ENCODE data around the gene KCNG2. TPM values are rescaled to one million over a fixed set of nuclear protein-coding genes. Genes with fewer than 3 reads are reported as not detected.

The KCNG2 gene
- total RNA-seq, 1 experiment from 2014 or later: not detected

DNA sequence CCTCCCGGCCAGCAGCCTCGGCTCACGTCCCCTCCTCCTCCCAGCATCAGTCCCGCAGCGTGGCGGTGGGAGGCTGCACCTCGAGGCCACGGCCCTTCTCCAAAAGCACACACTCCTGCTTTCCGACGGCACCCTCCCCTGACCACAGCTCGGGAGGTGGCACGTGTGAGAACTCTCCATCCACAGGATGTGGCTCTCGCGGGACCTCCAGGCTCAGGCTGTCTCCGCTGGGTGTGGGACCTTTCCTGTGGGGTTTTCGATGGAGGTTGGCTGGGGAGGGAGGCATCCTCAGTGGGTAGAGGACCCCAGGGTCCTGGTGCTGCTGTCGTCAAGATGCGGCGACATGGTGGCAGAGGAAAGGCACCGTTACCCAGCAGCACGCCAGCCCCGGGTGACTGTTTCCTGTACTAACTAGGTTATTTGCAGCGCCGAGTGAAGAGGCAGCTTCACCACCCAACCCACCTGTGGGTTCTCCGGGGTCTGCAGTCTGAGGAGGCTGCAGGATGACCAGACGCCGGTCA is 42.8 kb upstream of the KCNG2 start:
- intact Hi-C loops (cut with micrococcal nuclease): no loop called here
- no peak for ATAC-seq

GRCh38 chr18:79755496-79756142 is 42.1 kb upstream of the KCNG2 start:
- no TSS peak for BruUV-seq (replicated peaks)
- ChIA-PET POLR2A (no interaction called here), CTCF (no interaction called here), RAD21 (ENCODE audit: low non-redundant PET in 1 of 2, low total read pairs in 2 of 2, uncharacterized antibody in 2 of 2, unreplicated experiment in 2 of 2) (no interaction called here)
- H3K4me1 ChIP-seq (ENCODE audit: control insufficient read depth in 1 of 2, insufficient read depth in 2 of 2, low read length in 2 of 2): no peaks in the 10 kb centered on the region
- no peak overlapping the region for H3K4me2 ChIP-seq (ENCODE audit: low read length)
- no peak overlapping the region for H3K4me3 ChIP-seq (replicated peaks in 1 of 2; ENCODE audit: low read depth in 1 of 2, low read length in 2 of 2)
- H3K27me3 ChIP-seq (ENCODE audit: insufficient read depth, low read length): no peaks in the 10 kb centered on the region
- DNase-seq (ENCODE audit: low read depth, low spot score) (no peak), ATAC-seq (no peak; the same call in 1 of the 2 replicates)
- H3K36me3 ChIP-seq (ENCODE audit: control insufficient read depth in 1 of 2, insufficient read depth in 2 of 2, low read length in 2 of 2): peaks cover 6 to 14% of the 10 kb centered on the region in 2 experiments; a peak in 2 of 4 replicates
- H3K9ac ChIP-seq (ENCODE audit: low read length): no peak overlapping the region
- no peaks in the 10 kb centered on the region for H3K9me3 ChIP-seq (ENCODE audit: control insufficient read depth in 1 of 2, insufficient read depth in 1 of 2, low read depth in 1 of 2, low read length in 2 of 2)
- no peaks in the 10 kb centered on the region for H3K79me2 ChIP-seq (ENCODE audit: insufficient read depth, low read length)
- intact Hi-C loops (cut with micrococcal nuclease): no loop called here
- H2AFZ ChIP-seq (ENCODE audit: low read depth, low read length, poor library complexity, severe bottlenecking): no peak overlapping the region
- H3K27ac ChIP-seq (ENCODE audit: low read depth, low read length): no peak overlapping the region
- H4K20me1 ChIP-seq (ENCODE audit: insufficient read depth): no peaks in the 10 kb centered on the region
- H3K9me2 ChIP-seq (ENCODE audit: insufficient read depth): no peaks in the 10 kb centered on the region
- TF ChIP-seq JUND (IDR thresholded peaks at IDR 0.05): no peak
- no peak for TF ChIP-seq TCF7L2 (IDR thresholded peaks at IDR 0.05; ENCODE audit: borderline replicate concordance, extremely low read depth, insufficient read depth, insufficient read length)
- TF ChIP-seq FOSL1 (IDR thresholded peaks at IDR 0.05; ENCODE audit: low read depth): no peak
- TF ChIP-seq ZNF274 (IDR thresholded peaks at IDR 0.05; ENCODE audit: low read depth, low read length): no peak
- TF ChIP-seq ELF1 (IDR thresholded peaks at IDR 0.05; ENCODE audit: borderline replicate concordance, low read depth): no peak
- no peak for TF ChIP-seq CTCF (IDR thresholded peaks at IDR 0.05 in 2 of 3, conservative IDR thresholded peaks at IDR 0.05 in 1 of 3; ENCODE audit: borderline replicate concordance in 1 of 3, insufficient read depth in 1 of 3, low read depth in 2 of 3, low read length in 2 of 3)
- TF ChIP-seq RAD21 (IDR thresholded peaks at IDR 0.05; ENCODE audit: low read depth): no peak
- no peak for TF ChIP-seq MAX (IDR thresholded peaks at IDR 0.05)
- TF ChIP-seq CEBPB (IDR thresholded peaks at IDR 0.05; ENCODE audit: low read depth): no peak
- TF ChIP-seq, protein P1, sequence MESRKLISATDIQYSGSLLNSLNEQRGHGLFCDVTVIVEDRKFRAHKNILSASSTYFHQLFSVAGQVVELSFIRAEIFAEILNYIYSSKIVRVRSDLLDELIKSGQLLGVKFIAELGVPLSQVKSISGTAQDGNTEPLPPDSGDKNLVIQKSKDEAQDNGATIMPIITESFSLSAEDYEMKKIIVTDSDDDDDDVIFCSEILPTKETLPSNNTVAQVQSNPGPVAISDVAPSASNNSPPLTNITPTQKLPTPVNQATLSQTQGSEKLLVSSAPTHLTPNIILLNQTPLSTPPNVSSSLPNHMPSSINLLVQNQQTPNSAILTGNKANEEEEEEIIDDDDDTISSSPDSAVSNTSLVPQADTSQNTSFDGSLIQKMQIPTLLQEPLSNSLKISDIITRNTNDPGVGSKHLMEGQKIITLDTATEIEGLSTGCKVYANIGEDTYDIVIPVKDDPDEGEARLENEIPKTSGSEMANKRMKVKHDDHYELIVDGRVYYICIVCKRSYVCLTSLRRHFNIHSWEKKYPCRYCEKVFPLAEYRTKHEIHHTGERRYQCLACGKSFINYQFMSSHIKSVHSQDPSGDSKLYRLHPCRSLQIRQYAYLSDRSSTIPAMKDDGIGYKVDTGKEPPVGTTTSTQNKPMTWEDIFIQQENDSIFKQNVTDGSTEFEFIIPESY (IDR thresholded peaks at IDR 0.05; ENCODE audit: extremely low read depth, insufficient replicate concordance, low read length): no peak
- TF ChIP-seq YY1 (IDR thresholded peaks at IDR 0.05; ENCODE audit: extremely low read depth, insufficient replicate concordance, low read depth, low read length): no peak
- no peak for TF ChIP-seq CBX3 (IDR thresholded peaks at IDR 0.05; ENCODE audit: low read depth)
- TF ChIP-seq POLR2A (IDR thresholded peaks at IDR 0.05; ENCODE audit: borderline replicate concordance, extremely low read depth, insufficient read depth, insufficient read length): no peak
- no peak for TF ChIP-seq SP1 (IDR thresholded peaks at IDR 0.05; ENCODE audit: low read depth)
- TF ChIP-seq ZFX (IDR thresholded peaks at IDR 0.05): no peak

More for the DNA sequence above, 42.8 kb upstream of the KCNG2 start:
- H4K20me1 ChIP-seq (ENCODE audit: insufficient read depth): no peaks in the 10 kb centered on the region
- RAD21 ChIA-PET (ENCODE audit: low non-redundant PET in 1 of 2, low total read pairs in 2 of 2, uncharacterized antibody in 2 of 2, unreplicated experiment in 2 of 2): no interaction called here
- H3K27me3 ChIP-seq (ENCODE audit: insufficient read depth, low read length): no peaks in the 10 kb centered on the region
- no peak overlapping the region for H3K27ac ChIP-seq (ENCODE audit: low read depth, low read length)
- H3K79me2 ChIP-seq (ENCODE audit: insufficient read depth, low read length): no peaks in the 10 kb centered on the region
- DNase-seq (ENCODE audit: low read depth, low spot score): no peak
- H2AFZ ChIP-seq (ENCODE audit: low read depth, low read length, poor library complexity, severe bottlenecking): no peak overlapping the region
- no peaks in the 10 kb centered on the region for H3K4me1 ChIP-seq (ENCODE audit: control insufficient read depth in 1 of 2, insufficient read depth in 2 of 2, low read length in 2 of 2)
- H3K9me2 ChIP-seq (ENCODE audit: insufficient read depth): no peaks in the 10 kb centered on the region
- H3K4me3 ChIP-seq (replicated peaks in 1 of 2; ENCODE audit: low read depth in 1 of 2, low read length in 2 of 2): no peak overlapping the region
- BruUV-seq (replicated peaks): no TSS peak
- no peak overlapping the region for H3K4me2 ChIP-seq (ENCODE audit: low read length)
- H3K36me3 ChIP-seq (ENCODE audit: control insufficient read depth in 1 of 2, insufficient read depth in 2 of 2, low read length in 2 of 2): peaks cover 6 to 14% of the 10 kb centered on the region in 2 experiments; a peak in 2 of 4 replicates
- no peak overlapping the region for H3K9ac ChIP-seq (ENCODE audit: low read length)
- TF ChIP-seq SP1 (IDR thresholded peaks at IDR 0.05; ENCODE audit: low read depth) (no peak), EZH2 (IDR thresholded peaks at IDR 0.05) (no peak), POLR2AphosphoS5 (IDR thresholded peaks at IDR 0.05; ENCODE audit: low read depth, low read length) (no peak), FOSL1 (IDR thresholded peaks at IDR 0.05; ENCODE audit: low read depth) (no peak), TCF7L2 (IDR thresholded peaks at IDR 0.05; ENCODE audit: borderline replicate concordance, extremely low read depth, insufficient read depth, insufficient read length) (no peak), RAD21 (IDR thresholded peaks at IDR 0.05; ENCODE audit: low read depth) (no peak)
- POLR2A ChIA-PET: no interaction called here
- CTCF ChIA-PET: no interaction called here
- no peaks in the 10 kb centered on the region for H3K9me3 ChIP-seq (ENCODE audit: control insufficient read depth in 1 of 2, insufficient read depth in 1 of 2, low read depth in 1 of 2, low read length in 2 of 2)

Data from HCT116 (cell line).